Hepatocyte (in vitro differentiated cells): ENCODE measurements around the gene LIPF.

Experiments
- CTCF ChIP-seq: fragments of 200-600 bp; sonication (generic); IDR thresholded peaks from 2 replicates; pipeline ENCODE4 v1.5.1; 2016; ENCODE audit warnings: antibody characterized with exemption, mild to moderate bottlenecking; ENCODE audit not compliant: poor library complexity
- EZH2 ChIP-seq: fragments of 200-600 bp; sonication (generic); IDR thresholded peaks from 2 replicates; pipeline ENCODE4 v1.6.1; 2016; ENCODE audit warnings: antibody characterized with exemption, mild to moderate bottlenecking, borderline replicate concordance

- TF ChIP-seq CTCF, result peak; percentile 14
- TF ChIP-seq EZH2, result no peak
Measured at GRCh38 chr10:88693392-88694020, 29.3 kb downstream of the LIPF start.
